GM21423 (cell line): ENCODE results near the gene VIPR2.
"Not testable (repeated sequence)": the region's sequence is repeated elsewhere in the genome, so short reads cannot be mapped to it uniquely, and the experiment has no call there.

ENCODE experiments used
- ATAC-seq: cut with Tn5 transposase; IDR thresholded peaks from one replicate; pipeline ENCODE4 v1.9.1; 2021; ENCODE audit warnings: mild to moderate bottlenecking, moderate library complexity; ENCODE audit not compliant: unreplicated experiment

VIPR2 gene

GRCh38 chr7:159140170-159140910 is 4.3 kb downstream of the VIPR2 start:
- no peak for ATAC-seq

DNA sequence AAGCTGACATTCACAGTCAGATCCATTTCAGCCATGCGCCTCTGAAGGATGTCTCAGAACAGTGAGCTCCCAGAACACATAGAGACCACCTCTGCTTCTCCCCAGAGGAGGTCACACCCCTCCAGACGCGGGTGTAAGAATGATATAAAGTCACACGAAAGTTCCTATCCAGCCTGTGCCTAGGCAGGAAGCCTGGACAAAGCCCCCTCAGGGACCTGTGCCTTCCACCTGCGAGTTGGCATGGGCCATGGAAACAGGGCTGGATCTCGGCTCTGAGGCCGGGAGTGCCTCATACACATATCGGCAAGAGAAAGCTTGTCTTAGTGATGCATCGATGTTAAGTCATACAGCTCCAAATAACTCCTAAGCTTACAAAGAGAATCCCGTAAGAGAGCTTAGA is 5.0 kb downstream of the VIPR2 start:
- ATAC-seq, result no peak

GRCh38 chr7:159139202-159139601 is 5.5 kb downstream of the VIPR2 start:
- ATAC-seq, result no peak

DNA sequence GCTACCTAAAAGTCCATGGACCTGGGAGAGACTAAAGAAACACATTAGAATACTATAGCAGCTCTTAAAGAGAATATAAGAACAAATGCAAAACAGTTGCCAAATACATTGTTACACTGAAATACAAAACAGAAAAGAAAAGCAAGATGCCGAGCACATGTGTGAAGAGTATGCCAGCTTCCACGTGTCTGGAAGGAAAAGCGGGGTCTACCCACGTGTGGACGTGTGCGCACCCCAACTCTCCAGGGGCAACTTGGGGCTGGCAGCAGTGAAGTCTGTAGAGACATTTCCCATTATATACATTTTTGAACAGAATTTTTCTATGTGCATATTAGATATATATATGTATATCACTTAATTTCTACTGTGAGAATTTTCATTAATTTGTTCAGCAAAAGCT is 6.2 kb downstream of the VIPR2 start:
- no peak for ATAC-seq

DNA sequence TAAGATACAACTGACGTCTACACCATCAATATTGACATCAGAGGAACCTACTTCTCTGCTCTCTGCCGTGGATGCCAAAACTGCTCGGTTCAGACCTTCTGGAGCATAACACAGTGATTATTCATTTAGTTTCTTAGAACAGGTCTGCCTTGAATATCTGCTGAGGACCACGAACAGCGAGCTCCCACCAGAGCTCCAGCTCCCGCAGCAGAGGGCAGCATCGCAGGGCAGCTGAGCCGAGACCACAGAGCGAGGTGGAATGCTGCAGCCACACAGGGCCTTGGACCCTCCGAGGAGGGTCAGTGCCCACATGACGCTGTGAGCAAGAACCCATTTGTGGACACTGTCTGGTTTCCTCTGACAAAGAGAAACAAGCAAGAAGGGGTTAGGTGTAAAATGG is 6.8 kb downstream of the VIPR2 start:
- no peak for ATAC-seq

- ATAC-seq, result no peak
Measured at GRCh38 chr7:159136846-159137245, 7.8 kb downstream of the VIPR2 start.

DNA sequence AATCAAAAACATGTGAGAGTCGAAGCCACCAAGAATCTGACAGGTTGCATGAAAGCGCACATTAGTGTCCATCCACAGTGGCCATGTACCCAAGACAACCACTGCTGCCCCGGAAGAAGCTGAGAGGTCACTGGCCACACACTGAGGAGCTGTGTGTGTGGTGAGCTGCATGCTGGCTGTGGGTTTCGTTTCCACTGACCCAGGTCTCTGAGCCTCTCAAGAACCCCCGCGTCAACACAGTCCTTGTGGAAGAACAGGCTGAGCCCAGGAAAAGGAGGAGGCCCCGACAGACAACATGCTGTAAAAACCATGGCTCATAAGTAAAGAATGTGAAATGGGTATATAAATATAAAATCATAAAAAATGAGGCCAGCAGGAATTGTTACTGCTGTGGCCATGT is 8.2 kb downstream of the VIPR2 start:
- no peak for ATAC-seq

DNA sequence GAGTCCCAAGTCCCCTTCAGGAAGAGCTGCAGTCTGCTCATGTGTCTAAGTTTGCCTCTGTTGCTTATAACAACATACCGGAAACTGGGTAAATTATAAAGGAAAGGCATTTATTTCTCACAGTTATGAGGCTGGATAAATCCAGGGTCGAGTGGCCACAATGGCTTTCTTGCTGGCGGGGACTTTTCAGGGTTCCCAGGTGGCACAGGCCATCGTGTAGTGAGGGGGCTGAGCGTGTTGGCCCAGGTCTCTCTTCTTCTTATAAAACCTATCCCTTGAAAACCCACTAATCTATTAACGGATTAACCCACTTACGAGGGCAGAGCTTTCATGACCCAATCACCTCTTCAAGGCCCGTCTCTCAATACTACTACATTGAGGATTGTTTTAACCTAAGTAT is 8.7 kb downstream of the VIPR2 start:
- no peak for ATAC-seq

DNA sequence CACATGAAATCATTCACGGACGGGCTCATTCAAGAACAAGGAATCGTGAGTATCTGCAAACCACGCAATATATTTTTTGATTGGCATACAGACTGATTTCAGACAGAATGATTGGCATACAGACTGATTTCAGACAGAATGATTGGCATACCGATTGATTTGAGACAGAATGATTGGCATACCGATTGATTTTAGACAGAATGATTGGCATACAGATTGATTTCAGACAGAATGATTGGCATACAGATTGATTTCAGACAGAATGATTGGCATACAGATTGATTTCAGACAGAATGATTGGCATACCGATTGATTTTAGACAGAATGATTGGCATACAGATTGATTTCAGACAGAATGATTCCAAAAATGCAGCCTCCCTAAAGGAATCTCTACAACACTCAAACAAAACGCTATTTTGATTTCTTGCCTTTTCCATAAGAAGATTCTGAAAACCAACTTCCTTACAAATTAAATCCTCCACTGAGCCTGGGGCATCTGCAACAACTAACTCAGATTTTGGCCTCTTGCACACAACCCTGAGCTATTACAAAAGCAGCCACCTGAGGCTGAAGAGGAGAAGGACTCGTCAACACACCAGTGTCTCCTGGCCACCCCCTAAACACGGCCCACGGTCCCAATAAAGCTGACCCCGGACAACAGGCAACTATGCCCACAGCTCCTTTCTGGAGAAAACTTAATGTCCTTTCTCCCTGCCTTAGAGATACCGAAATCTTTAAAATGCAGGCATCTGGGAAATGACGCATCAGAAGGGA is 11.8 kb downstream of the VIPR2 start:
- ATAC-seq, result not testable (repeated sequence)

DNA sequence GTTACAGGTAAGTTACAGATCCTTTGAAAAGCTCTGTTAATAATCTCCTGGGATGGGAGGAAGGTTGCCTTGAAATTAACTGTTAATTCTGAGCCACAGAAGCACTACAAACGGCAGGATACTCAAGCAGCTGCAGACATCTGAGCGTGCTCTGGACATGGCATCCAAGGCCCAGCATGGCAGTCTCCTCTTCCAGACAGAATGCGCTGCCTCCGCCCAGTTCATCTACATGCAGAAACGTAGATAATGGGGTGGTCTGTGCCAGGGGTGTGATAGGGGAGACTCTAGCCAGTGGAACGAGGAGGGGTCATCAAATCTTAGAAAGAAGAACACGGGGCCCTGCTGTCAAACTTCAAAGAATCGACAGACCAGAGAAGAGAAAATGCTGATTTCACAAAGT is 13.8 kb downstream of the VIPR2 start:
- ATAC-seq, result no peak

DNA sequence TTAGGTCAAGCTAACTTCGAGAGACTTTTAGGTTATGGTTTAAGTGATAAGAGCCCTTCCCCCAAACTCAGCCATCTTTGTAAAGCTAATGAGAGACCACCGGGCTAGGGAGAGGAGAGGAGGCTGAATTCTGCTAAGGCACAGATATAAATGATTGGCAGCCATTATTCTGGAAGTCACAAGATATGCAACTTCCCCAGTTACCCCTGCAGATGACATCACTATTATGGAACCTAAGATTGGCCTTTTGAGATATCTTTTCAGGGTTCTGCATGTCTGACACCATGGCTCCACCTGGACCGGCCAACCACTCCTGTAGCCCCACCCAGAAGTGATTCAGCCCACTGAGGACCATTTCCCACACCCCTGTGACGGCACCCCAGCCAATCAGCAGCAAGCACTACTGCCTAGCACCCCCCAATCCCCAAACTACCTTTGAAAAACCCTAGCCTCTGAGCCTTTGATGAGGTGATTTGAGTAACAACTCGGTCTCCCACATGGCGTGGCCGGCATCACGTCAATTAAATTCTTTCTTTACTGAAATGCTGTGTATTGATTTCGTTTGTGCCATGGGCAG is 14.4 kb downstream of the VIPR2 start:
- ATAC-seq, result no peak

DNA sequence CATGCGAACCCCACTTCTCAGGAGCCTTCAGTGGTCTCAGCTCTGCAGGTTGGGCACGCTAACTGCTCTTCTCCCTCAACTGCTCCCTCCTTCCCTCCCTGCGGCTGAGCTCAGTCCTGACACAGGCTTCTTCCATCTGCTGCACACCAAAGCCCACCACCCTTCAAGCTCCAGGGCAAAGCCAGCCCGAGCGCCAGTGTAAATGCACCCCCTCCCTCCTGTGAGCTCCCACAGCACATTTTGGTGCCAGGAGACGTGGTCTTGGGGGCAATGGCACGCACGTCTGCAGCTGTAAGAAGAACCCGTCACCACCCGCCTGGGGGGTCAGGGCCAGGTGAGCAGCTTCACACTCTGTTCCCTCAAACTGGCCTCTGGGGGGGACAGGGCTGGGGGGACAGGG is 15.9 kb downstream of the VIPR2 start:
- no peak for ATAC-seq

DNA sequence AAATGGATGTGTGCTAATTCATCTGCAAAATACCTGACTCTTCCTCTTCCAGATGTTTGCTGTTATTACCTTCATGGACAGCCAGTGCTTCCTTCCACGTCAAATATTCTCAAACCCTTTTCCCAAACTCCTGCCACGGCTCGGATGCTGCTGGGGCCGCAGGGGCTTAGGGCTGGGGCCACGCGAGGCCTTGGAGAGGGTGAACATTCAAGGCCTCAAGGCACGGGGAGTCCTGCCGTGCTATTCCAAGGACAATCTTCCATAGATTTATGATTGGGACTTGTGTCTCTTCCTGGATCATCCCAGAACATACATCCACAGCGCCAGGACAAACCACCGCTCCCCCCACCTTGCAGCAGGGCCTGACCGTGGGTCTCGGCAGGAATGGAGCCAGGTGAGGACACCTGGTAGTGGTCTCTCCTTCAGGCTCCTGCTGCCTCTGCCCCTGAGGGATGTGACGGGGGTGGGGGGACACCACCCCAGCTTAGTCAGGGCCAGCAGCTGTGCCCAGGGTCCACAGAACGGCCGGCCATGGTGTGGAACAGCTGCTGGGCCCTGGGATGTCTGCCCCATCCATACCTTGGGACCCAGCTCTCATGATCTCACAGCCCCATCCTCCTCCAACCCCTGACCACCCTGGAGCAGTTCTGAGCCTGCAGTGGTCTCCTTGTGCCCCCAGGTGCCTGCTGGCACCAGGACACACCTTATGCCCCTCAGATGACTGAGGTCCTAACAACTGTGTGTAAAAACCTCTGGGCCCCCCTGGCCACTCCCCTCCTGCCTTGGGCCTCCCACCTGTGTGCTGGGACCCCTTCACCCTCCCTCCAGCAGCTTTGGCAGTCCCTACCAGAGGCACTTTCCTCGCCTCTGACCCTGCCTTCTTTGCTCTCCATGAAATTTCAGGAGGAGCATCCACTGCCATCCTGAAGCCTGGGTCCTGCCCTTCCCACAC is 16.7 kb downstream of the VIPR2 start:
- no peak for ATAC-seq

DNA sequence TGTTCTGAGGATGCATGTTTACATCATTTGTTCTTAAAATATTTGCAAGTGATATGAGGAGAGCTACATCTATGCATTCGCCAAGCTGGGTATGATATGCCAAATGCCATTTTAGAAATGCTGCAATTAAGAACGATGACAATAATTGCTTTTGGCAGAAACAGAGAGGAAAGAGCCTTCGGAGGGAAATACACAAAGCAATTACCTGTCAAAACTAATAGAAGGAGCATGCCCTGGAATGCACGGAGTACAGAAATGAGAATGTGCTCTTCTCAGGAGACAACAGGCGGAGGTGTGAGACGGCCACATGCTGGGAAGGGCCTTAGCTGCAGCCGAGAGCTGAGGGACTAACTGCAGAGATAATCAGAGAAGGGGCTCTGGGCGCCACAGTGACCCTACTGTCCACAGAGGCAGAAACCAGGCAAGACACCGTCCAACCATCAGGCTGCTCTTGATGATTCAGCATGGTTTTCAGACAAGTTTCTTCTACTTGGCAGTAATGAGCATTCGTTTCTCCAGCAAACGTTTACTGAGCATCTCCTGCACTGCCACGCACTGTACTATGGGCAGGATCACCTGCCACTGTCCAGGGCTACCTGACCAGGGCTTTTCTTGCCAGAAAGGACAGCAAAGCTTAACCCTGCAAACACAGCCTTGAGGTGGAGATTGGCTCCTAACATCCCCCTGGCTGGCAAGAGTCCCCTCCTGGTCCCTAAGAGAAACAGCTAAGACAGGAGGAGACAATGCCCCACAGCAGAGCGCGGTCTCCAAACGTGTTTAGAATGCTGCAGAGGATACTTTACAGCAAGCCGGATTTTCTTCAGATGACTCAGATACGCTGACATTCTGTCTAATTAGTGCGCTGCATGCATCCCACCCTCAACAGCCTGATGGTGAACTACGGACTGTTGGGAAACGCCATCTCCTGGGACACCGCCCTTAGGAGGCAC is 18.1 kb downstream of the VIPR2 start:
- ATAC-seq, result no peak

- ATAC-seq, result no peak
Measured at GRCh38 chr7:159125955-159126270, 18.8 kb downstream of the VIPR2 start.

DNA sequence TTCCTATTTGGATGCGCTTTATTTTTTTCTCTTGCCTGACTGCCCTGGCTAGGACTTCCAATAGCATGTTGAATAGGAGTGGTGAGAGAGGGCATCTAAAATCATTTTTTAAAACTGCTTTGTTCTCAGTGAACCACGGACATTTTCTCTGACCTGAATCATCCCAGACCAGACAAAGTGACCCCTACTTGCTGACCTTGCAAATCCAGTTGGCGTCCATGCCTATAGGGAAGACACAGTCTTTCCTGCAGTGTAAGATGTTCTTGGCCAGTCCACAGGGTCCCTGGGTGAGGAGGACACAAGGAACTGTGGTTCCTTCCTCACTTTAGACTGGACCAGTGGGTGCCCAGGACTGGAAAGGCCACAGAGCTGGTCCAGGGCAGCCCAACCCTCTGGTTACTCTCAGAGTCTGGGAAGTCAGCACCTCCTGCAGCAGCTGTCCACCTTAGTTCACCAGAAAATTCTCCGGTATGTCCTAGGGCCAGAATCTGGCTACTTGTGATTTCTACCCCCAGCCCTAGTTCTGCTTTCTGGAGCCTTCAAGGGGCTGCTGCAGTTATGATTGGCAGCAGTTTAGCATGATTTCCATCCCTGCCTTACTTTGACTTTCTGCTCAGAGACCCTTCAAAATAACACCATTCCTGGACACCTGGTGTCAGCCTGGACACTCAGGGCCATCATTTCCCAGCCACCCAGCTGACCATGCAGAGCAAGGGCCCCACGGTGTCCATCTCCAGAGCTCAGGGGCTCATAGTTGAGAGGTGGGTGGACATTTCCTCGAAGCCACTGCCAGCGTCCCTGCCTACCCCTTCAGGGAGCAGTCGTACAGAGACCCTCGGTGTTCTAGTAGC is 19.3 kb downstream of the VIPR2 start:
- ATAC-seq, result no peak

DNA sequence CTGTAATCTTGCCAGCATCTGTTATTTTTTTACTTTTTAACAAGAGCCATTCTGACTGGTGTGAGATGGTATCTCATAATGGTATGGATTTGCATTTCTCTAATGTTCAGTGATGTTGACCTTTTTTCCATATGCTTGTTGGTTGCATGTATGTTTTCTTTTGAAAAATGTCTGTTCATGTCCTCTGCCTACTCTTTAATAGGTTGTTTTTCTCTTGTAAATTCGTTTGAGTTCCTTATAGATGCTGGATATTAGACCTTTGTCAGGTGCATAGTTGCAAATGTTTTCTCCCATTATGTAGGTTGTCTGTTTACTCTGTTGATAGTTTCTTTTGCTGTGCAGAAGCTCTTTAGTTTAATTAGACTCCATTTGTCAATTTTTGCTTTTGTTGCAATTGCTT is 20.9 kb downstream of the VIPR2 start:
- ATAC-seq, result not testable (repeated sequence)

- not testable (repeated sequence) for ATAC-seq
Measured at GRCh38 chr7:159123294-159123693, 21.4 kb downstream of the VIPR2 start.

GRCh38 chr7:159122276-159122675 is 22.4 kb downstream of the VIPR2 start:
- no peak for ATAC-seq
